Ovary (tissue), 9 donors: ENCODE data around the gene ELAPOR1. TPM values are rescaled to one million over a fixed set of nuclear protein-coding genes. Genes with fewer than 3 reads are reported as not detected.
A peak's percentile ranks its signal among the peaks of the same experiment; 100 is the strongest.

Source experiments
- DNase-seq, 5 donors: peaks; one replicate each; pipeline ENCODE4 v3.0.0-alpha.2; 2019 to 2020
- H3K27ac ChIP-seq, 2 donors: fragments of 200-600 bp; one replicate each; pipeline versions ENCODE4 v1.5.1 to v1.8.0; 2019 to 2022
- H3K27me3 ChIP-seq: fragments of 200-600 bp; one replicate; pipeline ENCODE4 v1.8.0; 2022
- H3K36me3 ChIP-seq: fragments of 200-600 bp; sonication (generic); one replicate; pipeline ENCODE4 v1.5.1; 2019
- H3K4me1 ChIP-seq: one replicate; pipeline ENCODE4 v1.8.1; 2013; ENCODE audit warnings: mild to moderate bottlenecking, moderate library complexity; ENCODE audit not compliant: insufficient read depth
- H3K4me3 ChIP-seq: fragments of 200-600 bp; sonication (generic); one replicate; pipeline ENCODE4 v1.5.1; 2017
- H3K9me3 ChIP-seq, 2 donors: fragments of 200-600 bp in 1 of 2; sonication (generic) in 1 of 2; one replicate each; pipeline versions ENCODE4 v1.5.1 to v1.8.1; 2013 to 2019; ENCODE audit warnings: mild to moderate bottlenecking in 1 of 2, moderate library complexity in 1 of 2
- EP300 ChIP-seq: sonication (generic); formaldehyde crosslinking; IDR thresholded peaks from one replicate; pipeline ENCODE4 v1.6.1; 2017; ENCODE audit warnings: antibody characterized with exemption
- POLR2A ChIP-seq: fragments of 450-650 bp; IDR thresholded peaks from one replicate; pipeline ENCODE4 v1.6.1; 2017; ENCODE audit warnings: antibody characterized with exemption, mild to moderate bottlenecking, moderate library complexity
- WGBS, 3 donors: extraction: QIAGEN DNeasy Blood & Tissue Kit in 1 of 3; methylation state at CpG; one replicate each; pipeline versions ENCODE4 v1.1.5 to v1.1.7; 2013 to 2017; 5-methylcytosine and 5-hydroxymethylcytosine counted together
- intact Hi-C, 4 donors: fragments of 100-400 bp; cut with DNase I; formaldehyde crosslinking; loops; one replicate each; pipeline versions ENCODE4 v1.11.0 to v1.15.1; 2022 to 2023
- polyA plus RNA-seq, 2 donors: library from polyadenylated mRNA; stranded (reverse); fragments of 200-250 nt in 1 of 2; fragments of 350-450 nt in 1 of 2; fragmentation: Illumina TruSeq in 1 of 2; extraction: RNeasy Lipid Tissue Mini Kit (QIAGEN cat#74804) in 1 of 2; gene quantifications; one replicate each; pipeline ENCODE4 v1.2.3, GENCODE V29; 2013 to 2014
- total RNA-seq, 7 donors: library from RNA; depleted of rRNA in 2 of 7; stranded (reverse); fragments of >200 nt in 2 of 7; fragmentation: NEBNext Ultra II Directional in 3 of 7; extraction: Animal tissue kit (Norgen Biotek cat#: 25700) in 3 of 7; gene quantifications; one replicate each; pipeline versions ENCODE4 v1.1.0 to v1.2.4, GENCODE V29; 2016 to 2023
- TF ChIP-seq, protein P1 (sequence below), 3 donors: fragments of 450-650 bp in 2 of 3; fragments of 200-600 bp in 1 of 3; IDR thresholded peaks; one replicate each; pipeline versions ENCODE4 v1.5.1 to v1.8.0; 2016 to 2022; ENCODE audit warnings: antibody characterized with exemption in 3 of 3, mild to moderate bottlenecking in 1 of 3
- donor health status: DM: no; HTN: no; CAD: no; lungs with moderate emphysema.
- donor health status: DM: no; HTN: no; CAD: no.
- donor health status: Bipolar disorder and iron deficiency.
- donor health status: DM: yes; HTN: yes; CAD: no.
- donor health status: DM: no; HTN: no; CAD: no.
- donor health status: DM: yes; HTN: yes; CAD: no.

The ELAPOR1 gene
- total and polyA plus RNA-seq, 9 donors = 0.15 to 69.6 (median 1.9) TPM; not detected in 1

DNA sequence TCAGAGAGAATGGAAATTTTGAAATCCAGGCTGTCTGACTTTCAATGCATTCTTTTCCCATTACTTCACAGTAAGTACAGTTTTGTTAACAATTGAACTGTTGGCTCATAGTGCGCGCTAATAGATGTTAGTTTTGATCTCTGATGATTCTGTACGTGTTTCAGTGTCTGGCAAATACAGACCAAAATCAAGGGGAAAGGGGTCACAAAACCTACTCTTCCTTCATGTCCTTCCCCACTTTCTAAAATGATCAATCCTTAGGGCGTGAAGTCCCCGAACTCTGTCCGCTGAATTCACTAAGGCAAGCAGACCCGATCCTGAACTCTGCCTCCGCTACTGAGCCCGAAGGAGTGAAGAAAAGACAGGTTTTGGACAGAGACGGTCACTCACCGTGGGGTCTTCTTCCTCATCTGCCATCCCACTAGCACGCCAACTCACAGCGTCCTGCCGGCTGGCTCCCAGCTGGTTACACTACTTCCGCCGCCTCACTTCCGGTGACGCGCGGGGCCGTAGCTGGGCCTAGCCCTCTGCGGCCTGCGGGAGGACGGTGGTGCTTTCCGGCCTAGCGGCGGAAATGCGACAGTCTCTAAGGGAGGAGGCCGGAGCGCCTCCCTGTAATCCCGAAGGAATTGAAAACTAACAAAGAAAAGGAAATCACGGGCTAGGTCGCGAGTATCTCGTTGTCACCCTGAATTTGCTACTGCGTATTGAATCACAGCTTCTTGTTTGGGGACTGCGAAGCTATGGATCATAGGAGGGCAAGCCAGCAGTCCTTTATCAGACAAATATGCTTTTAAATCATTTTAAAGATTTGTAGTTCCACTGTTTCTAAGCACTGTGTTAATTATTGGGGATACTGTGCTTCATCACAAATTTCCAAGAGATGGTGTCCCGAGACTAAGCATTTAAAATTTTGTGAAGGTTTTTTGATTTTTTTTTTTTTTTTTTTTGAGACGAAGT lies 38.1 kb upstream of the ELAPOR1 start, which contains the start of gene TAF13:
Gene TAF13 (minus strand): TSS at position 473 of the 960 bp plus-strand sequence. CDS start 56 bp downstream, at position 417.
- intact Hi-C loops = loop anchor here in 1 of 4 donors (5.0 kb wide), 1 partner anchor 34 kb away; the partner anchor contains the start of gene WDR47
- Histone ChIP-seq H3K36me3 (no peaks in the 10 kb centered on the region), H3K9me3 (no peaks in the 10 kb centered on the region), H3K4me3 (peak within 1 kb of the TSS; percentile 57), H3K27ac (peak within 1 kb of the TSS; percentile 15 to 89), H3K27me3 (no peaks in the 10 kb centered on the region), H3K4me1 (peaks cover 1% of the 10 kb centered on the region)
- peak; percentile 93 to 95 (median 93) for DNase-seq
- peak; percentile 92 for TF ChIP-seq POLR2A
- TF ChIP-seq, protein P1, sequence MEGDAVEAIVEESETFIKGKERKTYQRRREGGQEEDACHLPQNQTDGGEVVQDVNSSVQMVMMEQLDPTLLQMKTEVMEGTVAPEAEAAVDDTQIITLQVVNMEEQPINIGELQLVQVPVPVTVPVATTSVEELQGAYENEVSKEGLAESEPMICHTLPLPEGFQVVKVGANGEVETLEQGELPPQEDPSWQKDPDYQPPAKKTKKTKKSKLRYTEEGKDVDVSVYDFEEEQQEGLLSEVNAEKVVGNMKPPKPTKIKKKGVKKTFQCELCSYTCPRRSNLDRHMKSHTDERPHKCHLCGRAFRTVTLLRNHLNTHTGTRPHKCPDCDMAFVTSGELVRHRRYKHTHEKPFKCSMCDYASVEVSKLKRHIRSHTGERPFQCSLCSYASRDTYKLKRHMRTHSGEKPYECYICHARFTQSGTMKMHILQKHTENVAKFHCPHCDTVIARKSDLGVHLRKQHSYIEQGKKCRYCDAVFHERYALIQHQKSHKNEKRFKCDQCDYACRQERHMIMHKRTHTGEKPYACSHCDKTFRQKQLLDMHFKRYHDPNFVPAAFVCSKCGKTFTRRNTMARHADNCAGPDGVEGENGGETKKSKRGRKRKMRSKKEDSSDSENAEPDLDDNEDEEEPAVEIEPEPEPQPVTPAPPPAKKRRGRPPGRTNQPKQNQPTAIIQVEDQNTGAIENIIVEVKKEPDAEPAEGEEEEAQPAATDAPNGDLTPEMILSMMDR (IDR thresholded peaks at IDR 0.05) = peak in 2 of 3 donors; percentile 60 to 64
- TF ChIP-seq EP300 = no peak
- WGBS, 3 donors = 4 to 5% (median 4%) methylated on average over 39 of the region's 39 CpGs

DNA sequence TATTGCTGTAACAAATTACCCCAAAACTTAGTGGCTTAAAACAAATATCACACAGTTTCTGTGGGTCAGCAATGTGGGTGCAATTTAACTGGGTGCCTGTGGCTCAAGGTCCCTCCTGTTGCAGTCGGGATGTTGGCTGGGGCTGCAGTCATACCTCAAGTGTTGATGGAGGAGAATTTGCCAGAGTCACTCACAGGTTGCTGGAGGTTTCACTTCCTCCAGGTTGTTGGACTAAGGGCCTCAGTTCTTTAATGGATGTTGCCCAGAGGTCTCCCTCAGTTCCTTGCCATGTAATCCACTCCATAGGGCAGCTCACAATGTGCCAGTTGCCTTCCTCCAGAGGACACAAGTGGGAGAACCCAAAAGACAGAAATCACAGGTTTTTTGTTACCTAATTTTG lies 35.6 kb upstream of the ELAPOR1 start:
- H3K27me3 ChIP-seq = no peaks in the 10 kb centered on the region
- H3K4me1 ChIP-seq = peaks cover 1% of the 10 kb centered on the region
- intact Hi-C loops = loop anchor here in 1 of 4 donors (5.0 kb wide), 1 partner anchor 36 kb away; the partner anchor contains the start of gene WDR47
- no peak overlapping the region for H3K4me3 ChIP-seq
- TF ChIP-seq, protein P1 (IDR thresholded peaks at IDR 0.05) = no peak
- TF ChIP-seq POLR2A (no peak), EP300 (no peak)
- WGBS, 3 donors = 85 to 92% (median 87%) methylated on average over 1 of the region's 1 CpG
- no peaks in the 10 kb centered on the region for H3K9me3 ChIP-seq
- H3K27ac ChIP-seq = no peak overlapping the region
- no peaks in the 10 kb centered on the region for H3K36me3 ChIP-seq
- no peak for DNase-seq

DNA sequence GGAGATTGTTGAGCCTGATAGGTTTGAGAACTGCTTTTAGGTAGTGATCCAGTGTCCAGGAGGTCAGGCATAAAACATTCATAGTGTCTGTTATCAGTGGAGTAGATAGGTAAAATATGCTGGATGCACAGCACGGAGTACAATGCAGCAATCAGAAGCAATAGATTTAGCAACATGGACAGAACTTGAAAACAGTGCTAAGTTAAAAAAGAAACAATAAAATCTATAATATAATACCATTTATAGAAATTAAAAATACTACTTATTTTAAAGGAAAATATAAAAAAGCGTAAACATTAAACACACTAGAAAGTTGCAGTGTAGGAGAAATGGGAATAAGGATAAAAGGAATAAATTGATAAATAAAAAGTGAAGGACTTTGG lies 34.7 kb upstream of the ELAPOR1 start:
- no peak for DNase-seq
- no peaks in the 10 kb centered on the region for H3K27me3 ChIP-seq
- TF ChIP-seq EP300 = no peak
- TF ChIP-seq, protein P1 (IDR thresholded peaks at IDR 0.05) = no peak
- TF ChIP-seq POLR2A = no peak
- peak overlapping the region in 1 of 2 donors; percentile 28 for H3K27ac ChIP-seq
- H3K4me3 ChIP-seq = no peak overlapping the region
- H3K9me3 ChIP-seq = no peaks in the 10 kb centered on the region
- H3K36me3 ChIP-seq = no peaks in the 10 kb centered on the region
- WGBS, 3 donors = 88 to 93% (median 89%) methylated on average over 2 of the region's 2 CpGs
- intact Hi-C loops = loop anchor here in 1 of 4 donors (5.0 kb wide), 1 partner anchor 37 kb away; the partner anchor contains the start of gene WDR47
- peaks cover 2% of the 10 kb centered on the region for H3K4me1 ChIP-seq

DNA sequence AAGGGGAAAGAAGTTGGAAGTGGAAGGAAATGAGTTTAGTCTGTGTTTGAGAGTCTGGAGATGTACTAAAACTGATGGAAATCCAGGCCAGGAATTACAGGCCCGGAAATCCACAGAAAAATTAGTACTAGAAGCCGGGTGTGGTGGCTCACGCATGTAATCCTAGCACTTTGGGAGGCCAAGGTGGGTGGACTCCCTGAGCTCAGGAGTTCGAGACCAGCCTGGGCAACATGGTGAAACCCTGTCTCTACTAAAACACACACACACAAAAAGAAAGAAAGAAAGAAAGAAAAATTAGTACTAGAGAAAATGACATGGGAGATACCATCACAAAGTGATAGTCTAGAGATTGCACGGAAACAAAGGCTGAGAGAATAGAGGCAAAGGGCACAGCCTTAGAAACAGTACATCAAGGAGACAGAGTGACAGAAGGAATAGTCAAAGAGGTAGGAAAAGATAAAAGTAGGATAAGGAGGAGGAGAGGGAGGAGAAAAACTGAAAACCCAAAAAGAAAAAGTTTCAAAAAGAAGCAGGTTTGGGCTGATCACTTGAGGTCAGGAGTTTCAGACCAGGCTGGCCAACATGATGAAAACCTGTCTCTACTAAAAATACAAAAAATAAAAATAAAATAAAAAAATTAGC lies 33.4 kb upstream of the ELAPOR1 start:
- TF ChIP-seq, protein P1 (IDR thresholded peaks at IDR 0.05) = no peak
- TF ChIP-seq POLR2A = no peak
- TF ChIP-seq EP300 = no peak
- Histone ChIP-seq H3K27ac (peak overlapping the region in 1 of 2 donors; percentile 28), H3K4me1 (peaks cover 2% of the 10 kb centered on the region), H3K27me3 (no peaks in the 10 kb centered on the region), H3K36me3 (no peaks in the 10 kb centered on the region), H3K4me3 (no peak overlapping the region), H3K9me3 (no peaks in the 10 kb centered on the region)
- intact Hi-C loops = no loop called here
- no peak for DNase-seq
- WGBS, 3 donors = 78 to 82% (median 81%) methylated on average over 5 of the region's 5 CpGs
